ENCODE results near the gene MSI2.

- no peak for TF ChIP-seq CTCF (IDR thresholded peaks at IDR 0.05; ENCODE audit: extremely low read depth in 1 of 2, insufficient read depth in 1 of 2, low read depth in 1 of 2, low read length in 2 of 2)
- TF ChIP-seq POLR2A (IDR thresholded peaks at IDR 0.05; ENCODE audit: low read depth, low read length) = no peak
- no peak for TF ChIP-seq FOS (IDR thresholded peaks at IDR 0.05; ENCODE audit: borderline replicate concordance, insufficient read depth, low read length)
- TF ChIP-seq GATA2 (IDR thresholded peaks at IDR 0.05; ENCODE audit: insufficient read depth, insufficient read length, low read depth, low read length) = no peak
- TF ChIP-seq EZH2 (IDR thresholded peaks at IDR 0.05; ENCODE audit: borderline replicate concordance, low read depth, low read length, severe bottlenecking) = no peak
- TF ChIP-seq POLR2AphosphoS5 (IDR thresholded peaks at IDR 0.05; ENCODE audit: insufficient read depth, low read depth, low read length) = no peak
- no peak for TF ChIP-seq MYC (IDR thresholded peaks at IDR 0.05; ENCODE audit: low read depth, low read length)
- no peak for TF ChIP-seq MAX (IDR thresholded peaks at IDR 0.05; ENCODE audit: insufficient read depth, insufficient read length)
Measured at GRCh38 chr17:57282296-57282695, 26.0 kb downstream of the MSI2 start.

Data from endothelial cell of umbilical vein (primary cell).